HEK293 (cell line): ENCODE data around the gene HS1BP3.

ENCODE experiments used
- CTCF ChIA-PET: fragments of 350-600 bp; formaldehyde crosslinking; extraction: SDS; loops from one replicate; lab custom pipeline; 2021; ENCODE audit warnings: antibody characterized with exemption; lab: Yijun Ruan, JAX
- POLR2A ChIA-PET: fragments of 300-600 bp; formaldehyde crosslinking; extraction: SDS; loops from one replicate; lab custom pipeline; 2020; ENCODE audit warnings: antibody characterized with exemption, inconsistent platforms; lab: Yijun Ruan, JAX
- H3K27ac ChIP-seq: fragments of 200-500 bp; sonication (Bioruptor generic); 2 replicates; pipeline ENCODE4 v1.5.1; 2014; ENCODE audit warnings: low read depth, low read length, control low read depth, inconsistent platforms; ENCODE audit errors: extremely low read depth
- H3K36me3 ChIP-seq, 2 experiments: fragments of 200-500 bp in 1 of 2; sonication (Bioruptor generic) in 1 of 2; 1 replicate in 1 of 2; 2 replicates in 1 of 2; pipeline ENCODE4 v1.5.1; 2014 to 2017; ENCODE audit warnings: inconsistent platforms in 2 of 2, low read length in 2 of 2; ENCODE audit not compliant: control insufficient read depth in 2 of 2, insufficient read depth in 1 of 2
- H3K4me1 ChIP-seq: fragments of 200-500 bp; sonication (Bioruptor generic); 2 replicates; pipeline ENCODE4 v1.5.1; 2014; ENCODE audit warnings: mild to moderate bottlenecking, low read length, inconsistent platforms; ENCODE audit not compliant: control insufficient read depth, insufficient read depth
- H3K4me3 ChIP-seq: 2 replicates; pipeline ENCODE4 v1.5.1; 2011; ENCODE audit warnings: low read depth, mild to moderate bottlenecking, control low read depth, low read length, moderate library complexity
- H3K9me3 ChIP-seq: fragments of 200-500 bp; sonication (Bioruptor generic); 2 replicates; pipeline ENCODE4 v1.5.1; 2014; ENCODE audit warnings: low read depth, low read length, inconsistent platforms; ENCODE audit not compliant: control insufficient read depth, insufficient read depth
- EGR2 ChIP-seq: fragments of 450-650 bp; formaldehyde crosslinking; IDR thresholded peaks from 2 replicates; pipeline ENCODE4 v1.5.1; 2016; ENCODE audit warnings: low read depth, missing biosample characterization, missing genetic modification characterization
- GLIS2 ChIP-seq: fragments of 450-650 bp; formaldehyde crosslinking; IDR thresholded peaks from 2 replicates; pipeline ENCODE4 v1.5.1; 2016; ENCODE audit warnings: missing biosample characterization, missing genetic modification characterization
- MEIS1 ChIP-seq: sonication (generic); formaldehyde crosslinking; IDR thresholded peaks from 2 replicates; pipeline ENCODE4 v1.8.1; 2022; ENCODE audit warnings: missing genetic modification reagents, mild to moderate bottlenecking, borderline replicate concordance
- PBX3 ChIP-seq: sonication (generic); formaldehyde crosslinking; IDR thresholded peaks from 2 replicates; pipeline ENCODE4 v1.8.1; 2022; ENCODE audit warnings: mild to moderate bottlenecking, moderate library complexity, missing genetic modification reagents
- PRDM2 ChIP-seq: fragments of 450-650 bp; formaldehyde crosslinking; IDR thresholded peaks from 2 replicates; pipeline ENCODE4 v1.5.1; 2016; ENCODE audit warnings: missing biosample characterization, missing genetic modification characterization, borderline replicate concordance
- TCF7L2 ChIP-seq: IDR thresholded peaks from 2 replicates; pipeline ENCODE4 v1.6.1; 2011; ENCODE audit warnings: low read depth, mild to moderate bottlenecking, inconsistent platforms, low read length, moderate library complexity, borderline replicate concordance
- ZBTB11 ChIP-seq: fragments of 450-650 bp; formaldehyde crosslinking; conservative IDR thresholded peaks from 2 replicates; pipeline ENCODE4 v1.5.1; 2016; ENCODE audit warnings: low read depth, missing biosample characterization, missing genetic modification characterization
- ZNF174 ChIP-seq: fragments of 450-650 bp; formaldehyde crosslinking; IDR thresholded peaks from 2 replicates; pipeline ENCODE4 v1.5.0; 2017; ENCODE audit warnings: missing biosample characterization, mild to moderate bottlenecking, missing genetic modification characterization
- ZNF175 ChIP-seq: fragments of 450-650 bp; formaldehyde crosslinking; IDR thresholded peaks from 2 replicates; pipeline ENCODE4 v1.5.1; 2016; ENCODE audit warnings: missing biosample characterization, missing genetic modification characterization
- ZNF202 ChIP-seq: fragments of 450-650 bp; formaldehyde crosslinking; IDR thresholded peaks from 2 replicates; pipeline ENCODE4 v1.5.1; 2016; ENCODE audit warnings: missing biosample characterization, missing genetic modification characterization, borderline replicate concordance
- ZNF248 ChIP-seq: fragments of 450-650 bp; formaldehyde crosslinking; IDR thresholded peaks from 2 replicates; pipeline ENCODE4 v1.5.1; 2017; ENCODE audit warnings: missing biosample characterization, missing genetic modification characterization
- ZNF280D ChIP-seq: fragments of 450-650 bp; formaldehyde crosslinking; IDR thresholded peaks from 2 replicates; pipeline ENCODE4 v1.5.1; 2016; ENCODE audit warnings: missing biosample characterization, missing genetic modification characterization
- ZNF335 ChIP-seq: fragments of 450-650 bp; formaldehyde crosslinking; conservative IDR thresholded peaks from 2 replicates; pipeline ENCODE4 v1.5.1; 2016; ENCODE audit warnings: missing biosample characterization, missing genetic modification characterization
- ZNF404 ChIP-seq: fragments of 450-650 bp; formaldehyde crosslinking; IDR thresholded peaks from 2 replicates; pipeline ENCODE4 v1.5.1; 2017; ENCODE audit warnings: missing biosample characterization, missing genetic modification characterization
- ZNF513 ChIP-seq: fragments of 450-650 bp; IDR thresholded peaks from 2 replicates; pipeline ENCODE4 v1.5.1; 2018; ENCODE audit warnings: missing biosample characterization, missing genetic modification characterization
- ZNF549 ChIP-seq: fragments of 450-650 bp; IDR thresholded peaks from 2 replicates; pipeline ENCODE4 v1.5.1; 2018; ENCODE audit warnings: missing biosample characterization, missing genetic modification characterization, mild to moderate bottlenecking, inconsistent platforms, moderate library complexity
- ZNF629 ChIP-seq: fragments of 450-650 bp; formaldehyde crosslinking; IDR thresholded peaks from 2 replicates; pipeline ENCODE4 v1.5.1; 2017; ENCODE audit warnings: missing biosample characterization, missing genetic modification characterization
- ZNF670 ChIP-seq: fragments of 450-650 bp; formaldehyde crosslinking; IDR thresholded peaks from 2 replicates; pipeline ENCODE4 v1.5.1; 2016; ENCODE audit warnings: missing biosample characterization, missing genetic modification characterization, low read depth
- ZNF701 ChIP-seq: fragments of 450-650 bp; formaldehyde crosslinking; IDR thresholded peaks from 2 replicates; pipeline ENCODE4 v1.5.1; 2016; ENCODE audit warnings: missing biosample characterization, missing genetic modification characterization
- ZSCAN16 ChIP-seq: fragments of 450-650 bp; formaldehyde crosslinking; IDR thresholded peaks from 2 replicates; pipeline ENCODE4 v1.5.1; 2016; ENCODE audit warnings: missing biosample characterization, missing genetic modification characterization

HS1BP3 gene

GRCh38 chr2:20696366-20696765 lies 45.5 kb upstream of the HS1BP3 start (continued):
- TF ChIP-seq ZBTB11 (tag by site-specific recombination) (no peak), MEIS1 (no peak), ZNF404 (tag by site-specific recombination) (no peak)
- TF ChIP-seq, all 188 proteins: peak for 0

- Histone ChIP-seq H3K27ac (no peak overlapping the region), H3K4me3 (no peak overlapping the region), H3K4me1 (no peaks in the 10 kb centered on the region), H3K9me3 (no peaks in the 10 kb centered on the region), H3K36me3 (peaks cover 0 to 15% of the 10 kb centered on the region in 2 experiments; a peak in 2 of 3 replicates)
- CTCF ChIA-PET: interaction anchor here (0.5 kb wide), 1 partner anchor 9 kb away, joined by 4 read pairs; no protein-coding TSS in a partner anchor
- POLR2A ChIA-PET: no interaction called here
- TF ChIP-seq GLIS2 (tag by site-specific recombination) (no peak), ZSCAN16 (tag by site-specific recombination) (no peak), ZNF335 (tag by site-specific recombination) (no peak), ZNF629 (tag by site-specific recombination) (no peak), ZNF670 (tag by site-specific recombination) (no peak), ZNF280D (tag by site-specific recombination) (no peak), ZNF701 (tag by site-specific recombination) (no peak), PRDM2 (no peak), PBX3 (no peak), EGR2 (tag by site-specific recombination) (no peak), ZNF549 (tag by site-specific recombination) (no peak), TCF7L2 (no peak), ZNF202 (tag by site-specific recombination) (no peak), ZNF513 (tag by site-specific recombination) (no peak), ZNF175 (no peak), ZNF248 (tag by site-specific recombination) (no peak), ZNF174 (no peak)
Measured at GRCh38 chr2:20693317-20693716, 42.4 kb upstream of the HS1BP3 start.
